Measurements from ENCODE around the gene BTG4. TPM values are rescaled to one million over a fixed set of nuclear protein-coding genes. Genes with fewer than 3 reads are reported as not detected.

BTG4 gene
- total and polyA plus RNA-seq, 9 of the 15 experiments (the other 6 are each of a cell fraction or from before 2014, with no cell fraction given): not detected

DNA sequence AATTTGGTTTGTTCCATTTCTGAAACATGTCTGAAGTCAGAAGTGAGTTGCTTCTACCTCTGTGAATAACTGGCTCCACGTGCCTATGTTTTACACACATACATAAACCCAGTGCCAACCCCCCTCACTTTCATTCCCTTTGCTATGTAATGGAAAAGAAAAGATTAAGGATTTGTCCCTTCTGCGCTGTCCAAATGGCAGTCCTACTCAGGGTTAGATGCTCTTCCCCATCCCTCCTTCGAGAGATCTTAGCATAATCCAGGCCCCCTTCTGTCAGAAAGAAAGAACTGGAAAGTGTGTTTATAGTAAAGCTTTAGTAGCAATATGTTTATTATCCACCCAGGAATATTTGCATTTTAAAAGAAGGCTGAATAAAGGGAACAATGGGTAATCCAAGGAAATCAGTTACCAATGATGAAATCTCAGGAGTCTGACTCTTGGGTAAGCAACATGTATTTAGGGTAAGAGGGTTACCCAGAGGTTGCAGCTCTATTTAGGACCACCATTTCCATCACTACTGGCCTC lies 25.2 kb upstream of the BTG4 start (continued):
- TF ChIP-seq, protein P1, sequence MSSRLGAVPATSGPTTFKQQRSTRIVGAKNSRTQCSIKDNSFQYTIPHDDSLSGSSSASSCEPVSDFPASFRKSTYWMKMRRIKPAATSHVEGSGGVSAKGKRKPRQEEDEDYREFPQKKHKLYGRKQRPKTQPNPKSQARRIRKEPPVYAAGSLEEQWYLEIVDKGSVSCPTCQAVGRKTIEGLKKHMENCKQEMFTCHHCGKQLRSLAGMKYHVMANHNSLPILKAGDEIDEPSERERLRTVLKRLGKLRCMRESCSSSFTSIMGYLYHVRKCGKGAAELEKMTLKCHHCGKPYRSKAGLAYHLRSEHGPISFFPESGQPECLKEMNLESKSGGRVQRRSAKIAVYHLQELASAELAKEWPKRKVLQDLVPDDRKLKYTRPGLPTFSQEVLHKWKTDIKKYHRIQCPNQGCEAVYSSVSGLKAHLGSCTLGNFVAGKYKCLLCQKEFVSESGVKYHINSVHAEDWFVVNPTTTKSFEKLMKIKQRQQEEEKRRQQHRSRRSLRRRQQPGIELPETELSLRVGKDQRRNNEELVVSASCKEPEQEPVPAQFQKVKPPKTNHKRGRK (tag; IDR thresholded peaks at IDR 0.05): no peak
- no peak for TF ChIP-seq SNIP1 (IDR thresholded peaks at IDR 0.05; ENCODE audit: low read depth)

DNA sequence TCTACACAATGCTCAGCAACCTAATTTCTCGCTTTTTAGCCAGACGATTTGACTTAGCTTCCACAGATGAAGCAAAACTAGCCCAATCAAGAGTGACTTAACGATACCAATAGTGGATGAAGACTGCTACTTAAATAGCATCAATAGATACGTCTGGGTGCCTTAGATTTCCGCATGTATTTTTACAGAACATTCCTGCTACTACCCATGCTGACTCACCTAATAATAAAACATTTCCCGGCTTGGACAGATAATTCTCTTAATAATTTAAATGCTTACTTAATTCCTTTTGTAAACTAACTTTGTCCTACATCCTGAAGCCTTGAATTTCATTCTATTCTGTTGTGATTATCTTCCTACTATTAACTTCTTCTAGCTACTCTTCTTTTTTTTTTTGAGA lies 23.1 kb upstream of the BTG4 start:
- Histone ChIP-seq H3K9me1 (ENCODE audit: control insufficient read depth, insufficient read depth, low read length) (no peaks in the 10 kb centered on the region), H3K9ac (ENCODE audit: insufficient read depth in 1 of 2, low read depth in 2 of 2, low read length in 2 of 2) (no peak overlapping the region), H3K27me3 (ENCODE audit: control insufficient read depth in 2 of 2, insufficient read depth in 2 of 2, low read length in 2 of 2) (peaks cover 14 to 22% of the 10 kb centered on the region in 2 experiments; a peak in 4 of 5 replicates), H3K4me3 (no peak overlapping the region), H3K27ac (ENCODE audit: extremely low read depth, low read depth, low read length) (no peak overlapping the region), H3K4me2 (ENCODE audit: insufficient read depth, low read length) (no peak overlapping the region), H2AFZ (ENCODE audit: low read depth, low read length) (no peak overlapping the region), H4K20me1 (replicated peaks; ENCODE audit: control insufficient read depth, insufficient read depth, low read length) (no peaks in the 10 kb centered on the region), H3K79me2 (ENCODE audit: control insufficient read depth, insufficient read depth, low read length) (no peaks in the 10 kb centered on the region), H3K9me3 (replicated peaks; ENCODE audit: control insufficient read depth, insufficient read depth, low read depth, low read length) (no peaks in the 10 kb centered on the region), H3K36me3 (ENCODE audit: control insufficient read depth, insufficient read depth, low read length) (no peaks in the 10 kb centered on the region), H3K4me1 (replicated peaks in 1 of 2; ENCODE audit: control insufficient read depth in 2 of 2, insufficient read depth in 2 of 2, low read length in 2 of 2) (peaks cover 0 to 3% of the 10 kb centered on the region in 2 experiments; a peak in 1 of 5 replicates)
- DNase-seq (ENCODE audit: extremely low read depth in 1 of 4, low spot score in 3 of 4): no peak
- ChIA-PET CTCF (ENCODE audit: low intra/inter-chr PET ratio) (no interaction called here), POLR2A (no interaction called here)
- 3% methylated on average over 6 of the region's 6 CpGs for WGBS (ENCODE audit: insufficient coverage, low coverage, missing lambda C conversion rate)
- no peak for FAIRE-seq
- in situ Hi-C loops (cut with MboI) (no loop called here), intact Hi-C loops (cut with micrococcal nuclease) (no loop called here)
- no TSS peak for BruUV-seq (replicated peaks)
- no peak for ATAC-seq
- TF ChIP-seq MCM5 (IDR thresholded peaks at IDR 0.05; ENCODE audit: low read depth) (no peak), XRCC5 (IDR thresholded peaks at IDR 0.05; ENCODE audit: low read depth, low read length) (no peak), SIN3A (IDR thresholded peaks at IDR 0.05; ENCODE audit: borderline replicate concordance in 2 of 2, control insufficient read depth in 1 of 2, low read depth in 2 of 2, low read length in 2 of 2) (no peak), RCOR1 (IDR thresholded peaks at IDR 0.05; ENCODE audit: borderline replicate concordance in 1 of 2, low read depth in 2 of 2, low read length in 2 of 2) (no peak), NCOA1 (IDR thresholded peaks at IDR 0.05; ENCODE audit: low read depth) (no peak), BRD9 (IDR thresholded peaks at IDR 0.05; ENCODE audit: low read depth, partially characterized antibody) (no peak)
- TF ChIP-seq, protein P2, sequence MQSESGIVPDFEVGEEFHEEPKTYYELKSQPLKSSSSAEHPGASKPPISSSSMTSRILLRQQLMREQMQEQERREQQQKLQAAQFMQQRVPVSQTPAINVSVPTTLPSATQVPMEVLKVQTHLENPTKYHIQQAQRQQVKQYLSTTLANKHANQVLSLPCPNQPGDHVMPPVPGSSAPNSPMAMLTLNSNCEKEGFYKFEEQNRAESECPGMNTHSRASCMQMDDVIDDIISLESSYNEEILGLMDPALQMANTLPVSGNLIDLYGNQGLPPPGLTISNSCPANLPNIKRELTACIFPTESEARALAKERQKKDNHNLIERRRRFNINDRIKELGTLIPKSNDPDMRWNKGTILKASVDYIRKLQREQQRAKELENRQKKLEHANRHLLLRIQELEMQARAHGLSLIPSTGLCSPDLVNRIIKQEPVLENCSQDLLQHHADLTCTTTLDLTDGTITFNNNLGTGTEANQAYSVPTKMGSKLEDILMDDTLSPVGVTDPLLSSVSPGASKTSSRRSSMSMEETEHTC (IDR thresholded peaks at IDR 0.05): no peak
- TF ChIP-seq, protein P3, sequence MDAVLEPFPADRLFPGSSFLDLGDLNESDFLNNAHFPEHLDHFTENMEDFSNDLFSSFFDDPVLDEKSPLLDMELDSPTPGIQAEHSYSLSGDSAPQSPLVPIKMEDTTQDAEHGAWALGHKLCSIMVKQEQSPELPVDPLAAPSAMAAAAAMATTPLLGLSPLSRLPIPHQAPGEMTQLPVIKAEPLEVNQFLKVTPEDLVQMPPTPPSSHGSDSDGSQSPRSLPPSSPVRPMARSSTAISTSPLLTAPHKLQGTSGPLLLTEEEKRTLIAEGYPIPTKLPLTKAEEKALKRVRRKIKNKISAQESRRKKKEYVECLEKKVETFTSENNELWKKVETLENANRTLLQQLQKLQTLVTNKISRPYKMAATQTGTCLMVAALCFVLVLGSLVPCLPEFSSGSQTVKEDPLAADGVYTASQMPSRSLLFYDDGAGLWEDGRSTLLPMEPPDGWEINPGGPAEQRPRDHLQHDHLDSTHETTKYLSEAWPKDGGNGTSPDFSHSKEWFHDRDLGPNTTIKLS (IDR thresholded peaks at IDR 0.05; ENCODE audit: borderline replicate concordance, low read depth): no peak
- TF ChIP-seq, protein P4, sequence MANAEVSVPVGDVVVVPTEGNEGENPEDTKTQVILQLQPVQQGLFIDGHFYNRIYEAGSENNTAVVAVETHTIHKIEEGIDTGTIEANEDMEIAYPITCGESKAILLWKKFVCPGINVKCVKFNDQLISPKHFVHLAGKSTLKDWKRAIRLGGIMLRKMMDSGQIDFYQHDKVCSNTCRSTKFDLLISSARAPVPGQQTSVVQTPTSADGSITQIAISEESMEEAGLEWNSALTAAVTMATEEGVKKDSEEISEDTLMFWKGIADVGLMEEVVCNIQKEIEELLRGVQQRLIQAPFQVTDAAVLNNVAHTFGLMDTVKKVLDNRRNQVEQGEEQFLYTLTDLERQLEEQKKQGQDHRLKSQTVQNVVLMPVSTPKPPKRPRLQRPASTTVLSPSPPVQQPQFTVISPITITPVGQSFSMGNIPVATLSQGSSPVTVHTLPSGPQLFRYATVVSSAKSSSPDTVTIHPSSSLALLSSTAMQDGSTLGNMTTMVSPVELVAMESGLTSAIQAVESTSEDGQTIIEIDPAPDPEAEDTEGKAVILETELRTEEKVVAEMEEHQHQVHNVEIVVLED (CRISPR knock-in tag; IDR thresholded peaks at IDR 0.05): no peak
- TF ChIP-seq, protein P5, sequence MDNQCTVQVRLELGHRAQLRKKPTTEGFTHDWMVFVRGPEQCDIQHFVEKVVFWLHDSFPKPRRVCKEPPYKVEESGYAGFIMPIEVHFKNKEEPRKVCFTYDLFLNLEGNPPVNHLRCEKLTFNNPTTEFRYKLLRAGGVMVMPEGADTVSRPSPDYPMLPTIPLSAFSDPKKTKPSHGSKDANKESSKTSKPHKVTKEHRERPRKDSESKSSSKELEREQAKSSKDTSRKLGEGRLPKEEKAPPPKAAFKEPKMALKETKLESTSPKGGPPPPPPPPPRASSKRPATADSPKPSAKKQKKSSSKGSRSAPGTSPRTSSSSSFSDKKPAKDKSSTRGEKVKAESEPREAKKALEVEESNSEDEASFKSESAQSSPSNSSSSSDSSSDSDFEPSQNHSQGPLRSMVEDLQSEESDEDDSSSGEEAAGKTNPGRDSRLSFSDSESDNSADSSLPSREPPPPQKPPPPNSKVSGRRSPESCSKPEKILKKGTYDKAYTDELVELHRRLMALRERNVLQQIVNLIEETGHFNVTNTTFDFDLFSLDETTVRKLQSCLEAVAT (IDR thresholded peaks at IDR 0.05): no peak

Data from K562 (cell line).